Astrocyte (in vitro differentiated cells and primary cell): ENCODE measurements around the gene SSH2. TPM values are rescaled to one million over a fixed set of nuclear protein-coding genes. Genes with fewer than 3 reads are reported as not detected.

Source experiments
- DNase-seq: peaks from one replicate; pipeline ENCODE4 v3.0.0-alpha.2; 2010; ENCODE audit warnings: low read depth
- FAIRE-seq: peaks from 2 replicates; lab custom pipeline; 2011; peaks lifted over from hg19 to GRCh38; lab: Jason Lieb, UNC
- H2AFZ ChIP-seq: 2 replicates; pipeline ENCODE4 v1.6.0; 2012; ENCODE audit warnings: low read depth, low read length, inconsistent platforms
- H3K27ac ChIP-seq: 2 replicates; pipeline ENCODE4 v1.5.1; 2011; ENCODE audit warnings: low read depth, low read length, inconsistent platforms
- H3K27me3 ChIP-seq: 2 replicates; pipeline ENCODE4 v1.6.0; 2011; ENCODE audit warnings: low read length, inconsistent platforms; ENCODE audit not compliant: insufficient read depth
- H3K36me3 ChIP-seq: 2 replicates; pipeline ENCODE4 v1.5.1; 2011; ENCODE audit warnings: low read length, inconsistent platforms; ENCODE audit not compliant: insufficient read depth
- H3K4me1 ChIP-seq: 2 replicates; pipeline ENCODE4 v1.5.1; 2011; ENCODE audit warnings: low read length, inconsistent platforms; ENCODE audit not compliant: insufficient read depth
- H3K4me2 ChIP-seq: 2 replicates; pipeline ENCODE4 v1.6.0; 2012; ENCODE audit warnings: low read length, inconsistent platforms
- H3K4me3 ChIP-seq: 2 replicates; pipeline ENCODE4 v1.5.1; 2011; ENCODE audit warnings: low read depth, mild to moderate bottlenecking, low read length, inconsistent platforms; ENCODE audit not compliant: insufficient read depth
- H3K79me2 ChIP-seq: 2 replicates; pipeline ENCODE4 v1.6.0; 2012; ENCODE audit warnings: mild to moderate bottlenecking, low read length, inconsistent platforms; ENCODE audit not compliant: insufficient read depth
- H3K9ac ChIP-seq: 2 replicates; pipeline ENCODE4 v1.6.0; 2012; ENCODE audit warnings: mild to moderate bottlenecking, low read length, inconsistent platforms
- H3K9me3 ChIP-seq: 2 replicates; pipeline ENCODE4 v1.5.1; 2012; ENCODE audit warnings: low read depth, mild to moderate bottlenecking, low read length, inconsistent platforms; ENCODE audit not compliant: insufficient read depth
- H4K20me1 ChIP-seq: 2 replicates; pipeline ENCODE4 v1.6.0; 2012; ENCODE audit warnings: low read length, inconsistent platforms; ENCODE audit not compliant: insufficient read depth
- H3K27ac Mint-ChIP-seq: one replicate; pipeline ENCODE4 v1.8.0; 2021; ENCODE audit warnings: mild to moderate bottlenecking, mixed read lengths; ENCODE audit not compliant: unreplicated experiment
- H3K27me3 Mint-ChIP-seq: one replicate; pipeline ENCODE4 v1.8.0; 2021; ENCODE audit warnings: low read depth, mixed read lengths; ENCODE audit not compliant: unreplicated experiment
- H3K36me3 Mint-ChIP-seq: one replicate; pipeline ENCODE4 v1.8.0; 2021; ENCODE audit warnings: low read depth, mixed read lengths; ENCODE audit not compliant: unreplicated experiment
- H3K4me1 Mint-ChIP-seq: one replicate; pipeline ENCODE4 v1.8.0; 2021; ENCODE audit warnings: low read depth, mixed read lengths; ENCODE audit not compliant: unreplicated experiment
- H3K4me3 Mint-ChIP-seq: one replicate; pipeline ENCODE4 v1.8.0; 2021; ENCODE audit warnings: mild to moderate bottlenecking, moderate library complexity, mixed read lengths; ENCODE audit not compliant: unreplicated experiment
- H3K9me3 Mint-ChIP-seq: one replicate; pipeline ENCODE4 v1.8.0; 2021; ENCODE audit warnings: mild to moderate bottlenecking, mixed read lengths; ENCODE audit not compliant: unreplicated experiment
- EZH2 ChIP-seq: IDR thresholded peaks from 2 replicates; pipeline ENCODE4 v1.6.1; 2012; ENCODE audit warnings: mild to moderate bottlenecking, low read length, inconsistent platforms; ENCODE audit not compliant: insufficient read depth
- total RNA-seq: library from RNA; stranded (reverse); gene quantifications from 2 replicates; pipeline ENCODE4 v1.2.1, GENCODE V29; 2021
- TF ChIP-seq, protein P1 (sequence below): IDR thresholded peaks from 2 replicates; pipeline ENCODE4 v1.5.1; 2011; ENCODE audit warnings: low read depth, mild to moderate bottlenecking, inconsistent platforms, low read length, moderate library complexity; ENCODE audit not compliant: insufficient read depth

SSH2 gene
- total RNA-seq, 1 donor from 2014 or later = 31.1 TPM

DNA sequence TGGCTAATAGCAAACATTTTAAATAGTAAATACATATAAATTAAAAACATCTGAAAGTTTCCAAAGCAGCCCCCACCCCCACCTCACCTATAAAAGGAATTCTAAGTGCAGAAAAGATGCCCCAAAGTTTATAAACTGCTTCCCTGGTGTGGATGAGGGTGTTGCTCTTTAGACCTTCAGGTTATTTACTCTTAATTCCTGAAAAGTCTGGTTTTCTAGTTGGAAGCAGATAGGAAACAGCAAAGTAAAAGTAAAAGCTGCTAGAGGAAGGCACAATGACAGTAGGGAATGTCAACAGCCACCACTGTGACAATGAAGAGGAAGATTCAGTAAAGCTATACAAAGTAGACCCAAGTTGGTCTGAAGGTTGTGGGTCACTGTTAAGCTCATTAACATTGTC, 37.8 kb downstream of the SSH2 start:
- peaks cover 40% of the 10 kb centered on the region for H4K20me1 ChIP-seq
- no peaks in the 10 kb centered on the region for H3K27me3 ChIP-seq
- Mint-ChIP-seq H3K4me1 (peaks cover 4% of the 10 kb centered on the region), H3K9me3 (no peaks in the 10 kb centered on the region), H3K27me3 (no peaks in the 10 kb centered on the region), H3K36me3 (peaks cover 4% of the 10 kb centered on the region), H3K4me3 (no peak overlapping the region), H3K27ac (no peak overlapping the region)
- H2AFZ ChIP-seq = no peak overlapping the region
- no peaks in the 10 kb centered on the region for H3K9me3 ChIP-seq
- DNase-seq = no peak
- H3K79me2 ChIP-seq = peaks cover 68% of the 10 kb centered on the region
- no peak overlapping the region for H3K4me3 ChIP-seq
- H3K36me3 ChIP-seq = no peaks in the 10 kb centered on the region
- no peak overlapping the region for H3K27ac ChIP-seq
- no peak overlapping the region for H3K9ac ChIP-seq
- H3K4me2 ChIP-seq = no peak overlapping the region
- TF ChIP-seq, protein P1, sequence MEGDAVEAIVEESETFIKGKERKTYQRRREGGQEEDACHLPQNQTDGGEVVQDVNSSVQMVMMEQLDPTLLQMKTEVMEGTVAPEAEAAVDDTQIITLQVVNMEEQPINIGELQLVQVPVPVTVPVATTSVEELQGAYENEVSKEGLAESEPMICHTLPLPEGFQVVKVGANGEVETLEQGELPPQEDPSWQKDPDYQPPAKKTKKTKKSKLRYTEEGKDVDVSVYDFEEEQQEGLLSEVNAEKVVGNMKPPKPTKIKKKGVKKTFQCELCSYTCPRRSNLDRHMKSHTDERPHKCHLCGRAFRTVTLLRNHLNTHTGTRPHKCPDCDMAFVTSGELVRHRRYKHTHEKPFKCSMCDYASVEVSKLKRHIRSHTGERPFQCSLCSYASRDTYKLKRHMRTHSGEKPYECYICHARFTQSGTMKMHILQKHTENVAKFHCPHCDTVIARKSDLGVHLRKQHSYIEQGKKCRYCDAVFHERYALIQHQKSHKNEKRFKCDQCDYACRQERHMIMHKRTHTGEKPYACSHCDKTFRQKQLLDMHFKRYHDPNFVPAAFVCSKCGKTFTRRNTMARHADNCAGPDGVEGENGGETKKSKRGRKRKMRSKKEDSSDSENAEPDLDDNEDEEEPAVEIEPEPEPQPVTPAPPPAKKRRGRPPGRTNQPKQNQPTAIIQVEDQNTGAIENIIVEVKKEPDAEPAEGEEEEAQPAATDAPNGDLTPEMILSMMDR = no peak
- TF ChIP-seq EZH2 = no peak
- H3K4me1 ChIP-seq = no peaks in the 10 kb centered on the region
- FAIRE-seq = no peak

DNA sequence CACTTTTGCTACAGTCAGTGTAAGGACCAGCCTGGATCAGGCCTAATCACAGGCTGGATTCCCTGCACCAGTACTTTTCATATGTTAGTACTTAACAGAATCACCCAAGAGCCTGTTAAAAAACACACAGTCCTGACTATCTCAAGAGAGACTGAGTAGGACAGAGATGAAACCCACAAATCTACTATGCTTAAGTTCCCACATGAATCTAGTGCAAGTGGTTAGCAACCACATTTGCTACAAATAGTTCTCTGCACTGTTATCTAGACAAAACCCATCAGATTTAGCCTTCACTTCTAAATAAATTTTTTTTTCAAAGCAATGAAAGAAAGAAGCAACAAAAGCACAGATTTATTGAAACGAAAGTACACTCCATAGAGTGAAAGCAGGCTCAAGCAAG, 38.9 kb downstream of the SSH2 start:
- Mint-ChIP-seq H3K4me3 (no peak overlapping the region), H3K36me3 (peaks cover 4% of the 10 kb centered on the region), H3K9me3 (no peaks in the 10 kb centered on the region), H3K27ac (no peak overlapping the region), H3K27me3 (no peaks in the 10 kb centered on the region), H3K4me1 (peaks cover 4% of the 10 kb centered on the region)
- H3K9ac ChIP-seq = no peak overlapping the region
- H4K20me1 ChIP-seq = peaks cover 40% of the 10 kb centered on the region
- H3K9me3 ChIP-seq = no peaks in the 10 kb centered on the region
- no peaks in the 10 kb centered on the region for H3K4me1 ChIP-seq
- no peaks in the 10 kb centered on the region for H3K36me3 ChIP-seq
- H3K27ac ChIP-seq = no peak overlapping the region
- H3K4me3 ChIP-seq = no peak overlapping the region
- FAIRE-seq = no peak
- no peak for TF ChIP-seq EZH2
- TF ChIP-seq, protein P1 = no peak
- H2AFZ ChIP-seq = no peak overlapping the region
- H3K79me2 ChIP-seq = peaks cover 71% of the 10 kb centered on the region
- peak; percentile 11 for DNase-seq
- H3K4me2 ChIP-seq = no peak overlapping the region
- no peaks in the 10 kb centered on the region for H3K27me3 ChIP-seq

DNA sequence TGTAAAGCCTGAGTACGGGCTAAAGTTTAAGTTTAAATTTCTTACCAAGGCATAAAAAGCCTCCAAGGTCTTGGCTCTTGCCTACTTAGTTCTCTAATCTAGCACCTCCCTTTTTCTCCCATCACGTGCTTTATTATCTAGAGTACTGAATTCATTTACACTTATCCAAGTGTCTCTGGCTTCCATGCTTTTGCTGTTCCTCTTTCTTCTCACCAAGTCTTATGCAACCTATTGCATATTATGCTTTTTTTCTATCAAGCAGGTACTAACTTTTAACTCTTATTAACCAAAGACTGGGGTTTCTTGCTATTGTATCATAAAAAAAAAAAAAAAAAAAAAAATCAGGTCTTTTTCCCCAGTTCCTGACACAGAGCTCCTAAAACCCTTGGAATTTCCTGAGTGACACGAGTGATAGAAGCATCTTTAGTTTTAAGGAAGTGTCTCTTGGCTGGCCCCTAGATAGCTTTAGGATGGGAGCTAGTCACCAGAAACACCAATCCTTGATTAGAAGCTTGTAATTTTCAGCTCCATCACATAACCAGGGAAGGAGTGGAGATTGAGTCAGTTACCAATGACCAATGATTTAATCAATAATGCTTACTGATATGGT, 44.9 kb downstream of the SSH2 start:
- H3K9ac ChIP-seq = no peak overlapping the region
- H3K9me3 Mint-ChIP-seq = no peaks in the 10 kb centered on the region
- no peaks in the 10 kb centered on the region for H3K9me3 ChIP-seq
- peaks cover 49% of the 10 kb centered on the region for H3K79me2 ChIP-seq
- H3K36me3 Mint-ChIP-seq = no peaks in the 10 kb centered on the region
- H3K36me3 ChIP-seq = no peaks in the 10 kb centered on the region
- peaks cover 19% of the 10 kb centered on the region for H4K20me1 ChIP-seq
- no peak for FAIRE-seq
- DNase-seq = no peak
- no peak overlapping the region for H2AFZ ChIP-seq
- no peak overlapping the region for H3K4me3 ChIP-seq
- no peaks in the 10 kb centered on the region for H3K4me1 ChIP-seq
- peaks cover 10% of the 10 kb centered on the region for H3K4me1 Mint-ChIP-seq
- no peak overlapping the region for H3K27ac ChIP-seq
- no peak overlapping the region for H3K4me3 Mint-ChIP-seq
- H3K27ac Mint-ChIP-seq = no peak overlapping the region
- no peaks in the 10 kb centered on the region for H3K27me3 Mint-ChIP-seq
- no peaks in the 10 kb centered on the region for H3K27me3 ChIP-seq
- TF ChIP-seq, protein P1 = no peak
- TF ChIP-seq EZH2 = no peak
- no peak overlapping the region for H3K4me2 ChIP-seq
